Naive thymus-derived CD8-positive, alpha-beta T cell (primary cell): ENCODE results near the gene HSPH1. TPM values are rescaled to one million over a fixed set of nuclear protein-coding genes. Genes with fewer than 3 reads are reported as not detected.
A peak's percentile ranks its signal among the peaks of the same experiment; 100 is the strongest.
"Not testable (repeated sequence)": the region's sequence is repeated elsewhere in the genome, so short reads cannot be mapped to it uniquely, and the experiment has no call there.

Experiments used
- ATAC-seq, 2 donors: fragments of 150-1000 bp; cut with Tn5 transposase in 1 of 2; sonication (Bioruptor Pico), chemical (Tn5 transposase) in 1 of 2; 1 replicate in 1 of 2; 2 replicates in 1 of 2; pipeline ENCODE4 v1.10.0; 2021; ENCODE audit warnings: mild to moderate bottlenecking in 2 of 2, moderate library complexity in 2 of 2
- POLR2A ChIA-PET: fragments of 350-600 bp; sonication (Branson Sonifier 250); formaldehyde crosslinking; loops from one replicate; lab custom pipeline; 2021; ENCODE audit warnings: antibody characterized with exemption; lab: Charles Lee
- DNase-seq, 10 donors: peaks; one replicate each; pipeline versions ENCODE4 v3.0.0 to v3.0.0-alpha.2; 2020 to 2022
- H3K27ac Mint-ChIP-seq, 10 donors: one replicate each; pipeline ENCODE4 v1.8.0; 2020 to 2022; ENCODE audit warnings: mild to moderate bottlenecking in 10 of 10, mixed read lengths in 10 of 10, moderate library complexity in 4 of 10, inconsistent platforms in 1 of 10
- H3K27me3 Mint-ChIP-seq, 5 donors: one replicate each; pipeline ENCODE4 v1.8.0; 2021 to 2022; ENCODE audit warnings: mixed read lengths in 5 of 5
- H3K36me3 Mint-ChIP-seq, 3 donors: one replicate each; pipeline ENCODE4 v1.8.0; 2020 to 2022; ENCODE audit warnings: mixed read lengths in 3 of 3, mild to moderate bottlenecking in 2 of 3, inconsistent platforms in 1 of 3
- H3K4me1 Mint-ChIP-seq, 4 donors: one replicate each; pipeline ENCODE4 v1.8.0; 2021 to 2022; ENCODE audit warnings: mixed read lengths in 4 of 4
- H3K4me3 Mint-ChIP-seq, 10 donors: one replicate each; pipeline ENCODE4 v1.8.0; 2020 to 2022; ENCODE audit warnings: mild to moderate bottlenecking in 10 of 10, mixed read lengths in 10 of 10, moderate library complexity in 6 of 10, inconsistent platforms in 1 of 10
- H3K9me3 Mint-ChIP-seq, 9 donors: one replicate each; pipeline ENCODE4 v1.8.0; 2020 to 2022; ENCODE audit warnings: mixed read lengths in 9 of 9, mild to moderate bottlenecking in 3 of 9, inconsistent platforms in 1 of 9, moderate library complexity in 1 of 9
- polyA plus RNA-seq, 3 donors: library from polyadenylated mRNA; unstranded; fragments of 300-500 nt; fragmentation: Illumina TruSeq; gene quantifications; one replicate each; pipeline ENCODE4 v1.2.3, GENCODE V29; 2021
- total RNA-seq, 8 experiments: library from RNA in 2 of 8; stranded (reverse) in 2 of 8; gene quantifications; one replicate each; pipeline ENCODE4 v1.2.3 and lab custom pipeline; 2021 to 2026

Gene HSPH1
- total and polyA plus RNA-seq, 5 experiments from 2014 or later = 36.2 to 105 (median 66.8) TPM

DNA sequence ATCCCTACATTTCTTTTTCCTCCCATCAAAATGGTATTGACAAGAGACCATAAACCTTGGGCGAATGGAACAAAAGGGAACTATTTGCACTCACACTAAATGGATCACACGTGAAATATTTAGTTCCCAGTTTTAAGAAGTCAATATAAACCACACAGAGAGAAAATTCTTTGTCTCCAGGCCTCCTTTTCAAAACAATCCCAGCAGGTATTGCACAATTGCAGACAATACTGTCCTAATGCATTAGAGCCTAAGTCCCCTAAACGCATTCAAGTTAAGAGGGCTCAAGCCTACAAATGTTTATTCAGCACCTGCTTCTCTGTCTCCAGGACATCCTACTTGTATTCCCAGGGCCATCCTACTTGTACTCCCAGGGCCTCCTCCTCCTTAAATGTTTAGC is 36.8 kb upstream of the HSPH1 start:
- POLR2A ChIA-PET = no interaction called here
- DNase-seq (no peak), ATAC-seq (no peak)
- Mint-ChIP-seq H3K27ac (peak overlapping the region in 1 of 10 donors; percentile 89), H3K4me3 (peak overlapping the region in 5 of 10 donors; percentile 19 to 39 (median 31)), H3K27me3 (peaks cover 0 to 1% (median 0%) of the 10 kb centered on the region in 5 donors), H3K36me3 (peaks cover 0 to 3% (median 0%) of the 10 kb centered on the region in 3 donors), H3K9me3 (no peaks in the 10 kb centered on the region), H3K4me1 (peaks cover 8 to 21% (median 17%) of the 10 kb centered on the region in 4 donors)

DNA sequence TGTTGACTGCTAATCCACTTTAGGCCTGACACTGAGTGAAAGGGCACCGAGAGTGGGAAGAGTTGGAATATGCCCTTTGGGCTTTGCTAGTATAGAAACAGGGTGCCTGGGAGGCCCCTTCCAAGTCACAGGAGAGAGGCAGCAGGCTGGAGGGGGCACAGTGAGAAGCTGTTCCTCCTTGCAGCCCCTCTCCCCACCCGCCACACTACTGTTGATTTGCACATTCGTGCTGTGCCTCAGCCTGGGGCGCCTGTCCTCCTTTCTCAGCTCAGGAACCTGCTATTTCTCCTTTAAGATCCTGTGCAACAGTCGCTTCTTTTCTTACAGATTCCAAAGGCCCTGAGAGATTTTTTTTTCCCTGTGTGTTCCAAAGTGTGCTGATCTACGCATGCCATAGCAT is 35.3 kb upstream of the HSPH1 start:
- POLR2A ChIA-PET = no interaction called here
- DNase-seq = no peak
- ATAC-seq = no peak
- H3K9me3 Mint-ChIP-seq = no peaks in the 10 kb centered on the region
- H3K4me1 Mint-ChIP-seq = peaks cover 8 to 21% (median 17%) of the 10 kb centered on the region in 4 donors
- H3K4me3 Mint-ChIP-seq = no peak overlapping the region
- H3K27me3 Mint-ChIP-seq = peaks cover 0 to 4% (median 0%) of the 10 kb centered on the region in 5 donors
- peak overlapping the region in 1 of 10 donors; percentile 53 for H3K27ac Mint-ChIP-seq
- H3K36me3 Mint-ChIP-seq = peaks cover 0 to 3% (median 0%) of the 10 kb centered on the region in 3 donors

DNA sequence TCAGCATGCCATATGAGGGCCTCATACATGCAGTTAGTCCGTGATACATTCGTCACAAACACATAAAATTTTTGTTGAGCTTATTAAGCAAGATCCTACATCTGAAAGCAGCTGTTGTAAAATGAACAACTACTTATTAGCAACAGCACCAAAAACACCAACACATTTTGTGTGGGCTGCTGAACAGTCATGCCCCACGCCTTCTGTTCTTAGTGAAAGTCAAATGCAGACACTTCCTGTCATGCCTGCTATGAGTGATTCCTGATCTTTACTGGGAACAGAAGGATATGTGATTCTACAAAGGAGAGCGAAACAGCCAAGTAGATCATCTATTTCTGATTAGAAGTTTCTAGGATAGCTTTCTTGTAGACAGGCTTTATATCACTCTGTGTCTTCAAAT is 33.9 kb upstream of the HSPH1 start:
- H3K4me3 Mint-ChIP-seq = no peak overlapping the region
- H3K9me3 Mint-ChIP-seq = no peaks in the 10 kb centered on the region
- peak overlapping the region in 2 of 10 donors; percentile 22 to 29 for H3K27ac Mint-ChIP-seq
- peaks cover 0 to 3% (median 0%) of the 10 kb centered on the region in 3 donors for H3K36me3 Mint-ChIP-seq
- POLR2A ChIA-PET = no interaction called here
- DNase-seq (no peak), ATAC-seq (no peak)
- H3K4me1 Mint-ChIP-seq = peaks cover 2 to 12% (median 8%) of the 10 kb centered on the region in 4 donors
- H3K27me3 Mint-ChIP-seq = peaks cover 0 to 8% (median 1%) of the 10 kb centered on the region in 5 donors

DNA sequence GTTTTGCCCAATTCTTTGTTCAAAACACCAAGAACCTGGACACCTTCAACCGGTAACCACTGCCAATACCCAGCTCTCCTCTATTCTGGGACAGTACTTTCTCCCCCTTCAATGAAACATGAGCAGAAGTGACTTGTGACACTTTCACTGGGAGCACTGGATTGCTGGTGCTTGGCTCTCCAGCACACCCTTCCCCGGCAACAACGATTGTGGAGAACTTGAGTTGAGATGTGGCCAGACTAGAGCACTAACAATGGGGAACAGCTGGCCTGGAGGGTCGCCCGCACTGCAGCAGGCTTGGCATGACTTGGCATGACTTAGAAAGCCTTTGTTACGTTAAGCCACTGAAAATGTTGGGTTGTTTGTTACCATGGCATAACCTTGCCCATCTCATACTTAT is 30.6 kb upstream of the HSPH1 start:
- H3K9me3 Mint-ChIP-seq = peaks cover 0 to 3% (median 0%) of the 10 kb centered on the region in 9 donors
- H3K4me1 Mint-ChIP-seq = peaks cover 0 to 2% (median 0%) of the 10 kb centered on the region in 4 donors
- peaks cover 0 to 23% (median 5%) of the 10 kb centered on the region in 5 donors for H3K27me3 Mint-ChIP-seq
- no peak for DNase-seq
- ATAC-seq = no peak
- H3K27ac Mint-ChIP-seq = no peak overlapping the region
- POLR2A ChIA-PET = no interaction called here
- no peak overlapping the region for H3K4me3 Mint-ChIP-seq
- H3K36me3 Mint-ChIP-seq = peaks cover 0 to 3% (median 0%) of the 10 kb centered on the region in 3 donors

DNA sequence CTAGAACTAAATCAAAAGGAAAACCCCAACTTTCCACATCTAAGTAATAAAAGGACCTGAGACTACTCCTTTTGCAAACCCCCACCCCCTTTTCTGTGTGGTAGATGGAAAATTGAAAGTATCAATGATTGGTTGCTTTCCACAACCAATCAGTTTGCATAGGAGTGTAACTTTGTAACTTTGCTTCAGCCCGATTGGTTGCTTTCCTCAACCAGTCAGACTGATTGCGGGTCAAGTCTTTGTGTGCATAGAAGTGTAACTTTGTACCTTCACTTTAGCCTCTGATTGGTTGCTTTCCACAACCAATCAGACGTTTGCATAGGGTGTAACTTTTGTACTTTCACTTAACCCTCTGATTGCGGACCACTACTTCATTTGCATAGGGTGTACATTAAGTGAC is 30.0 kb upstream of the HSPH1 start:
- Mint-ChIP-seq H3K4me1 (peaks cover 0 to 2% (median 0%) of the 10 kb centered on the region in 4 donors), H3K27me3 (peaks cover 0 to 23% (median 5%) of the 10 kb centered on the region in 5 donors), H3K27ac (no peak overlapping the region), H3K4me3 (no peak overlapping the region), H3K9me3 (peaks cover 0 to 4% (median 0%) of the 10 kb centered on the region in 9 donors), H3K36me3 (peaks cover 0 to 3% (median 0%) of the 10 kb centered on the region in 3 donors)
- ATAC-seq (no peak), DNase-seq (no peak)
- POLR2A ChIA-PET = no interaction called here

DNA sequence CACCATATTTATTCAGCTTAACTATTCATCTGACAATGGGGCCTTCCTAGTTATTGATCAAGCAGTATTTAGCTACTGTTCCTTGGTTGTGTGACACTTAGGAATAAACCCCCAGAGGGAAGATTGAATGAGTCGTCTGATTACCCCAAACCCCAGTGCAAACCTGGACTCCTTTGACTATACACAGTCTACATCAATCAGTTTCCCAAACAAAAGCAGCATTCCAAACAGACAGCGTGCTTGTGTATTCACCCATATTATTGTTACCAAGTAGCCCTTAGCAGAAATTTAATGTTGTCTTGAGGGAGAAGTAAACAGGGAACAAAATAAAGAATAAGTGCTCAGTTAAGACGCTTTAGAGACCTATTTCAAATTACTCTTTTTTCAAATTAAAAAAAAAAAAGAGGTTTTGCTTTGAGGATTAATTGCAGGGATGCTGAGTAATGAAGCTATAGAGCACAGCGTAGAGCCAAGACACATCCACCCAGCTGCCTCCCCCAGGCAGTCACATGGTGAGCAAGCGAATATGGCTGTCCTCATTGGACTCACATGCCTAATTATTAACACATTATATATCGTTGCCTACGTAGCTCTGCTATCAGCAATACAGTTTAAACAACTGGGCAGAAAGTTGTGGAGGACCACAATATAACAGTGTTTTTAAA is 23.4 kb upstream of the HSPH1 start:
- Mint-ChIP-seq H3K9me3 (peaks cover 0 to 4% (median 0%) of the 10 kb centered on the region in 9 donors), H3K27ac (no peak overlapping the region), H3K27me3 (peaks cover 2 to 25% (median 4%) of the 10 kb centered on the region in 5 donors), H3K36me3 (no peaks in the 10 kb centered on the region), H3K4me3 (no peak overlapping the region), H3K4me1 (no peaks in the 10 kb centered on the region)
- ATAC-seq = no peak
- DNase-seq = no peak
- POLR2A ChIA-PET = no interaction called here

DNA sequence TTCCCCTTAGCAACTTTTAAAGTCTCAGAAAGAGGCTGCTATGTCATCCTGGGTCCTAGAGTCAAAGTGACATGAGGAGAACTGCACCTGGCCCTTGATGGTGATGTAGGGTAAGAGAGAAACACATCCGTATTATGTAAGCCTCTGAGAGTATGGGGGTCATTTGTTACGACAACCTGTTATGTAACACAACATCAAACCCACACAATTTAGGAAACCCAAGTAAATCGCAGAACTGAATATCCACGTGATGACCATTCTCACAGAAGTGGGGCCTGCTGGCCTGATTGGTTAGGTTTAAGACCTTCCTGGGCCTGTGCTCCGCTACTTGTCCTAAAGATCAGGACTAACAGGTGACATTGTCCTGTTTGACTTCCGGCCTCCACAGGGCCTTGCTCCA is 22.7 kb upstream of the HSPH1 start:
- peaks cover 0 to 21% (median 2%) of the 10 kb centered on the region in 5 donors for H3K27me3 Mint-ChIP-seq
- no peak for DNase-seq
- H3K4me3 Mint-ChIP-seq = no peak overlapping the region
- no peak overlapping the region for H3K27ac Mint-ChIP-seq
- POLR2A ChIA-PET = no interaction called here
- no peaks in the 10 kb centered on the region for H3K36me3 Mint-ChIP-seq
- H3K9me3 Mint-ChIP-seq = peaks cover 0 to 4% (median 0%) of the 10 kb centered on the region in 9 donors
- no peaks in the 10 kb centered on the region for H3K4me1 Mint-ChIP-seq
- no peak for ATAC-seq

DNA sequence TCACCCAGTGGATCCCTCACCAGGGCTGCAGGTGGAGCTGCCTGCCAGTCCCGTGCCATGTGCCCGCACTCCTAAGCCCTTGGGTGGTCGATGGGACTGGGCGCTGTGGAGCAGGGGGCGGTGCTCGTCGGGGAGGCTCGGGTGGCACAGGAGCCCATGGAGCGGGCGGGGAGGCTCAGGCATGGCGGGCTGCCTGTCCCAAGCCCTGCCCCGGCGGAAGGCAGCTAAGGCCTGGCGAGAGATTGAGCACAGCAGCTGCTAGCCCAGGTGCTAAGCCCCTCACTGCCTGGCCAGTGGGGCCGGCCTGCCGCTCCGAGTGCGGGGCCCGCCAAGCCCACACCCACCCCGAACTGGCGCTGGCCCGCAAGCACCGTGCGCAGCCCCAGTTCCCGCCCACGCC is 21.3 kb upstream of the HSPH1 start:
- POLR2A ChIA-PET = no interaction called here

DNA sequence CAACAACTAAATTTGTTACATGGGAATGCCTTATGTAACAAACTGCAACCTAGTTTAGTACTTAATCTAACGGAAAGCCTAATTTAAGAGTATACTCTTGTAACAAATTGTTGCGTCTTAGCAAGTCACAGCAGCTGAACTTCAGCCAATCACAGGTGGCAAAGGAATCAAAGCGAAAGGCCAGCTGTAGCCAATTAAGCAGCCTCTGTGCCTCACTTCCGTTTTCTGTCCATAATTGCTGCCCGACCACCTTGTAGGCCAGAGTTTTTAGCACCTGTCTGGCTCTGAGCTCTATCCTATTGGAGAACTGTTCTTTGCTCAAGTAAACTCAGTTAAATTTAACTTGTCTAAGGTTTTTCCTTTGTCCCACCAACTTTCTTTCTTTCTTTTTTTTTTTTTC is 18.1 kb upstream of the HSPH1 start:
- Mint-ChIP-seq H3K36me3 (no peaks in the 10 kb centered on the region), H3K9me3 (peaks cover 0 to 5% (median 0%) of the 10 kb centered on the region in 9 donors), H3K4me1 (peaks cover 0 to 7% (median 5%) of the 10 kb centered on the region in 4 donors), H3K27ac (no peak overlapping the region), H3K4me3 (peak overlapping the region in 1 of 10 donors; percentile 15), H3K27me3 (peaks cover 0 to 8% (median 0%) of the 10 kb centered on the region in 5 donors)
- ATAC-seq = no peak
- POLR2A ChIA-PET = no interaction called here
- DNase-seq = no peak

More for the DNA sequence above, 21.3 kb upstream of the HSPH1 start:
- Mint-ChIP-seq H3K36me3 (no peaks in the 10 kb centered on the region), H3K9me3 (peaks cover 0 to 4% (median 0%) of the 10 kb centered on the region in 9 donors), H3K4me3 (no peak overlapping the region), H3K27me3 (peaks cover 0 to 14% (median 2%) of the 10 kb centered on the region in 5 donors), H3K4me1 (peaks cover 0 to 5% (median 3%) of the 10 kb centered on the region in 4 donors), H3K27ac (no peak overlapping the region)
- ATAC-seq = no peak
- no peak for DNase-seq

DNA sequence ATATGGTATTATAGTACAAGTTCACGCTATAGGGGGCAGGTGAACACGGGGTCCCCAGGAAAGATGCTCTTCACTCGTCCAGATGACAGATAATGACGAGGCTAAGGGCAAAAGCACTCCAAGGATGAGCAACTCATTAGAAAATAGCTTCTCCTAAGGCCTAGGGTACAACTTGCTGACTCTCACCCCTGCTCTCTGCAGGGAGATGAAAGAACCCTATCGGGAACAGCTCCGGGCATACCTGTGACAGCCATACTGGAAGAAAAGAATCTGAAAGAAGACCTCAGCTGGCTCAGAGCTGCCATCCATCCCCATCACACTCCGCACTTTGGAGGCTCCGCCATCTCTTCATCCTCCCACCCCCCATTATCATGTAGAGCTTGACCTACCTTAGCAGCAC is 17.5 kb upstream of the HSPH1 start:
- H3K4me1 Mint-ChIP-seq = peaks cover 0 to 7% (median 5%) of the 10 kb centered on the region in 4 donors
- H3K36me3 Mint-ChIP-seq = no peaks in the 10 kb centered on the region
- peaks cover 0 to 8% (median 0%) of the 10 kb centered on the region in 5 donors for H3K27me3 Mint-ChIP-seq
- ATAC-seq (no peak), DNase-seq (no peak)
- H3K27ac Mint-ChIP-seq = no peak overlapping the region
- POLR2A ChIA-PET = no interaction called here
- no peak overlapping the region for H3K4me3 Mint-ChIP-seq
- peaks cover 0 to 5% (median 0%) of the 10 kb centered on the region in 9 donors for H3K9me3 Mint-ChIP-seq

DNA sequence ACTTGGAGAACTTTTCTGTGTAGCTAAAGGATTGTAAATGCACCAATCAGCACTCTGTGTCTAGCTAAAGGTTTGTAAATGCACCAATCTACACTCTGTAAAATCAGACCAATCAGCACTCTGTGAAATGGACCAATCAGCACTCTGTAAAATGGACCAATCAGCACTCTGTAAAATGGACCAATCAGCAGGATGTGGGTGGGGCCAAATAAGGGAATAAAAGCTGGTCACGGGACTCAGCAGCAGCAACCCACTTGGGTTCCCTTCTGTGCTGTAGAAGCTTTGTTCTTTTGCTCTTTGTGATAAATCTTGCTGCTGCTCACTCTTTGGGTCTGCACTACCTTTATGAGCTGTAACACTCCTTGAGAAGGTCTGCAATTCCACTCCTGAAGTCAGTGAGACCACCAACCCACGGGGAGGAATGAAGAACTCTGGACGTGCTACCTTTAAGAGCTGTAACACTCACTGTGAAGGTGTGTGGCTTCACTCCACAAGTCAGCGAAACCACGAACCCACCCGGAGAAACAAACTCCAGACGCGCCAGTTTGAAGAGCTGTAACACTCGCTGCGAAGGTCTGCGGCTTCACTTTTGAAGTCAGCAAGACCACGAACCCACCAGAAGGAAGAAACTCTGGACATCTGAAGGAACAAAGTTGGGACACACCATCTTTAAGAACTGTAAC is 16.2 kb upstream of the HSPH1 start:
- H3K9me3 Mint-ChIP-seq, POLR2A ChIA-PET, H3K4me1 Mint-ChIP-seq, H3K36me3 Mint-ChIP-seq: not testable (repeated sequence)
- peaks cover 3 to 20% (median 6%) of the 10 kb centered on the region in 5 donors for H3K27me3 Mint-ChIP-seq
- peak overlapping the region in 6 of 10 donors; percentile 9 to 76 (median 49) for H3K27ac Mint-ChIP-seq
- peak overlapping the region in 8 of 10 donors; percentile 11 to 74 (median 58) for H3K4me3 Mint-ChIP-seq
- DNase-seq = peak in 2 of 10 donors; percentile 30 to 34
- peak; percentile 47 to 72 for ATAC-seq

DNA sequence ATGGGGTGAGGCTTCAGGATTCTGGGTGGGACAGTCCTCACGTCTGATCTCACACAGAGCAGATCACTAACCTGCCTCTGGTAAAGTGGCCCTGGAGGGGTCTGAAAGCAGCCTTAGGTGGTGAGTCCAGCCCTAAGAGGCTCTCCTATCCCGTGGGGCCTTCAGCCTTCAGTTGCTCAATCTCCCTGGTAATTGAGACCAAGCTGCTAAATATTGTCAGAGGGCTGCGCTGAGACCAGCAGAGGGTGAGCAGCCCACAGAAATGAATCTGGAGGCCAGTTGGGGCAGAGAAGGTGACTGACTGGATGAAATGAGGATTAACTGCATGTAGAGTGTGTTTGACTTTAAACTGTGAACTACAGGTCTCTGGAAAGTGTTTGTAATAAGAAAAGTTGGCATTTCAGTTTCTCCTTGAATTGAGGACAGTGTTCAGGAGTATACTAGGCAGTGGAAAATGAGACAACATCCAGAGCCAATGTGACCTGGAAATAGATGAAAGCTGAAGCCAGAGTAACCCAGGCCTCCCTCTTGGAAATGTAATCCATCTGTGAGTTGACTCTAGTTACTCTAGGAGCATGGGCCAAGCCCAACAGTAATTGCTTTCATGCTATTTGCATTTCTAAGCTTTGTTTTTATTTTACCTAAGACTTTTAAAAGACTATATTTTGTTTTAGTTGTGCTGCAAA is 14.3 kb upstream of the HSPH1 start:
- POLR2A ChIA-PET = no interaction called here
- Mint-ChIP-seq H3K27me3 (peaks cover 3 to 21% (median 12%) of the 10 kb centered on the region in 5 donors), H3K9me3 (peaks cover 0 to 5% (median 0%) of the 10 kb centered on the region in 9 donors), H3K27ac (no peak overlapping the region), H3K4me3 (peak overlapping the region in 1 of 10 donors; percentile 20), H3K36me3 (no peaks in the 10 kb centered on the region), H3K4me1 (peaks cover 0 to 7% (median 7%) of the 10 kb centered on the region in 4 donors)
- no peak for ATAC-seq
- DNase-seq = no peak
